ENCODE results near the gene ZNF497. TPM values are rescaled to one million over a fixed set of nuclear protein-coding genes. Genes with fewer than 3 reads are reported as not detected.

Gene ZNF497
- total and polyA plus RNA-seq, 2 donors (not counting 1 experiment from before 2014, with no cell fraction given) = 0.03 to 2.5 TPM

GRCh38 chr19:58400916-58401839 is 38.6 kb upstream of the ZNF497 start:
- Histone ChIP-seq H3K9me3 (ENCODE audit: control insufficient read depth, insufficient read depth, low read depth, low read length) (no peaks in the 10 kb centered on the region), H3K27me3 (ENCODE audit: control insufficient read depth, insufficient read depth, low read length) (no peaks in the 10 kb centered on the region), H2AFZ (ENCODE audit: low read length) (peak overlapping the region; percentile 82), H3K4me1 (ENCODE audit: control insufficient read depth, extremely low read depth, insufficient read depth, low read length) (peaks cover 4% of the 10 kb centered on the region), H3K36me3 (ENCODE audit: control insufficient read depth, insufficient read depth, low read length) (no peaks in the 10 kb centered on the region), H3K4me3 (replicated peaks in 1 of 4; ENCODE audit: control extremely low read depth in 1 of 4, insufficient read depth in 1 of 4, low read depth in 3 of 4, low read length in 4 of 4) (peak overlapping the region; percentile 68 to 73 (median 71)), H3K9ac (ENCODE audit: insufficient read depth, low read length) (peak overlapping the region; percentile 67), H3K4me2 (ENCODE audit: extremely low read depth, insufficient read depth, low read length) (peak overlapping the region; percentile 76), H4K20me1 (ENCODE audit: control insufficient read depth, extremely low read depth, insufficient read depth, low read length) (no peaks in the 10 kb centered on the region), H3K79me2 (ENCODE audit: control insufficient read depth, insufficient read depth, low read length) (no peaks in the 10 kb centered on the region), H3K27ac (ENCODE audit: insufficient read depth, low read length) (peak overlapping the region; percentile 79)
- peak; percentile 99 for DNase-seq (ENCODE audit: low read depth in 2 of 2)
- no peak for TF ChIP-seq CTCF (conservative IDR thresholded peaks at IDR 0.05 in 1 of 2, IDR thresholded peaks at IDR 0.05 in 1 of 2; ENCODE audit: low read depth in 1 of 2, low read length in 2 of 2)

GRCh38 chr19:58400316-58400915 is 37.9 kb upstream of the ZNF497 start:
- no peak for DNase-seq (ENCODE audit: low read depth in 2 of 2)
- H3K9ac ChIP-seq (ENCODE audit: insufficient read depth, low read length) = peak overlapping the region; percentile 48
- TF ChIP-seq EZH2 (IDR thresholded peaks at IDR 0.05; ENCODE audit: low read length, missing control alignments) (no peak), CTCF (conservative IDR thresholded peaks at IDR 0.05 in 1 of 2, IDR thresholded peaks at IDR 0.05 in 1 of 2; ENCODE audit: low read depth in 1 of 2, low read length in 2 of 2) (no peak)

GRCh38 chr19:58399903-58400302 is 37.4 kb upstream of the ZNF497 start:
- DNase-seq (ENCODE audit: low read depth in 2 of 2) = no peak
- TF ChIP-seq EZH2 (IDR thresholded peaks at IDR 0.05; ENCODE audit: low read length, missing control alignments) (no peak), CTCF (conservative IDR thresholded peaks at IDR 0.05 in 1 of 2, IDR thresholded peaks at IDR 0.05 in 1 of 2; ENCODE audit: low read depth in 1 of 2, low read length in 2 of 2) (no peak)
- H3K79me2 ChIP-seq (ENCODE audit: control insufficient read depth, insufficient read depth, low read length) = no peaks in the 10 kb centered on the region
- no peaks in the 10 kb centered on the region for H3K27me3 ChIP-seq (ENCODE audit: control insufficient read depth, insufficient read depth, low read length)
- H3K4me2 ChIP-seq (ENCODE audit: extremely low read depth, insufficient read depth, low read length) = peak overlapping the region; percentile 76
- H3K9me3 ChIP-seq (ENCODE audit: control insufficient read depth, insufficient read depth, low read depth, low read length) = no peaks in the 10 kb centered on the region
- H3K4me3 ChIP-seq (replicated peaks in 1 of 4; ENCODE audit: control extremely low read depth in 1 of 4, insufficient read depth in 1 of 4, low read depth in 3 of 4, low read length in 4 of 4) = no peak overlapping the region
- H4K20me1 ChIP-seq (ENCODE audit: control insufficient read depth, extremely low read depth, insufficient read depth, low read length) = no peaks in the 10 kb centered on the region
- no peak overlapping the region for H3K27ac ChIP-seq (ENCODE audit: insufficient read depth, low read length)
- H3K36me3 ChIP-seq (ENCODE audit: control insufficient read depth, insufficient read depth, low read length) = peaks cover 3% of the 10 kb centered on the region
- peaks cover 4% of the 10 kb centered on the region for H3K4me1 ChIP-seq (ENCODE audit: control insufficient read depth, extremely low read depth, insufficient read depth, low read length)
- H2AFZ ChIP-seq (ENCODE audit: low read length) = no peak overlapping the region
- H3K9ac ChIP-seq (ENCODE audit: insufficient read depth, low read length) = no peak overlapping the region

More at GRCh38 chr19:58400316-58400915, 37.9 kb upstream of the ZNF497 start:
- Histone ChIP-seq H3K79me2 (ENCODE audit: control insufficient read depth, insufficient read depth, low read length) (no peaks in the 10 kb centered on the region), H4K20me1 (ENCODE audit: control insufficient read depth, extremely low read depth, insufficient read depth, low read length) (no peaks in the 10 kb centered on the region), H3K27me3 (ENCODE audit: control insufficient read depth, insufficient read depth, low read length) (no peaks in the 10 kb centered on the region), H3K4me2 (ENCODE audit: extremely low read depth, insufficient read depth, low read length) (peak overlapping the region; percentile 76), H2AFZ (ENCODE audit: low read length) (peak overlapping the region; percentile 76), H3K27ac (ENCODE audit: insufficient read depth, low read length) (peak overlapping the region; percentile 43), H3K9me3 (ENCODE audit: control insufficient read depth, insufficient read depth, low read depth, low read length) (no peaks in the 10 kb centered on the region), H3K4me3 (replicated peaks in 1 of 4; ENCODE audit: control extremely low read depth in 1 of 4, insufficient read depth in 1 of 4, low read depth in 3 of 4, low read length in 4 of 4) (peak overlapping the region; percentile 30 to 73 (median 56)), H3K4me1 (ENCODE audit: control insufficient read depth, extremely low read depth, insufficient read depth, low read length) (peaks cover 4% of the 10 kb centered on the region), H3K36me3 (ENCODE audit: control insufficient read depth, insufficient read depth, low read length) (no peaks in the 10 kb centered on the region)

Data from fibroblast of lung (primary cell).